Activated naive CD4-positive, alpha-beta T cell treated with anti-CD3 and anti-CD28 coated beads, Interleukin-2, amount 10 ng/mL, durations not matched to agents 7 days and 5 days (primary cell): ENCODE results near the gene IFI44.

Source experiments
- CTCF ChIA-PET: fragments of 350-600 bp; sonication (Branson Sonifier 250); formaldehyde crosslinking; loops from one replicate; lab custom pipeline; 2021; ENCODE audit warnings: antibody characterized with exemption; lab: Charles Lee
- DNase-seq: peaks from one replicate; pipeline ENCODE4 v3.0.0-alpha.2; 2020
- H3K27ac Mint-ChIP-seq: one replicate; pipeline ENCODE4 v1.8.0; 2021; ENCODE audit warnings: mild to moderate bottlenecking, moderate library complexity, mixed read lengths
- H3K27me3 Mint-ChIP-seq: one replicate; pipeline ENCODE4 v1.8.0; 2021; ENCODE audit warnings: mild to moderate bottlenecking, mixed read lengths
- H3K36me3 Mint-ChIP-seq: one replicate; pipeline ENCODE4 v1.8.0; 2021; ENCODE audit warnings: mixed read lengths
- H3K4me1 Mint-ChIP-seq: one replicate; pipeline ENCODE4 v1.8.0; 2021; ENCODE audit warnings: mixed read lengths
- H3K4me3 Mint-ChIP-seq: one replicate; pipeline ENCODE4 v1.8.0; 2021; ENCODE audit warnings: mild to moderate bottlenecking, moderate library complexity, mixed read lengths
- H3K9me3 Mint-ChIP-seq: one replicate; pipeline ENCODE4 v1.8.0; 2021; ENCODE audit warnings: mixed read lengths

The IFI44 gene

GRCh38 chr1:78691995-78692747 lies 42.5 kb downstream of the IFI44 start:
- no peak for DNase-seq

GRCh38 chr1:78699813-78700212 lies 50.2 kb downstream of the IFI44 start:
- H3K4me1 Mint-ChIP-seq = no peaks in the 10 kb centered on the region

More at GRCh38 chr1:78691995-78692747, 42.5 kb downstream of the IFI44 start:
- H3K4me1 Mint-ChIP-seq = no peaks in the 10 kb centered on the region
- no peaks in the 10 kb centered on the region for H3K36me3 Mint-ChIP-seq
- no peaks in the 10 kb centered on the region for H3K9me3 Mint-ChIP-seq
- CTCF ChIA-PET = no interaction called here
- H3K4me3 Mint-ChIP-seq = no peak overlapping the region
- H3K27me3 Mint-ChIP-seq = peaks cover 9% of the 10 kb centered on the region
- H3K27ac Mint-ChIP-seq = no peak overlapping the region

GRCh38 chr1:78702426-78702825 lies 52.8 kb downstream of the IFI44 start:
- Mint-ChIP-seq H3K9me3 (peaks cover 9% of the 10 kb centered on the region), H3K36me3 (no peaks in the 10 kb centered on the region), H3K27ac (no peak overlapping the region), H3K4me3 (no peak overlapping the region), H3K4me1 (no peaks in the 10 kb centered on the region), H3K27me3 (peaks cover 16% of the 10 kb centered on the region)
- no peak for DNase-seq
- CTCF ChIA-PET = no interaction called here

More at GRCh38 chr1:78699813-78700212, 50.2 kb downstream of the IFI44 start:
- no peak overlapping the region for H3K27ac Mint-ChIP-seq
- H3K9me3 Mint-ChIP-seq = peaks cover 9% of the 10 kb centered on the region
- DNase-seq = no peak
- no peaks in the 10 kb centered on the region for H3K36me3 Mint-ChIP-seq
- peaks cover 10% of the 10 kb centered on the region for H3K27me3 Mint-ChIP-seq
- H3K4me3 Mint-ChIP-seq = no peak overlapping the region
- CTCF ChIA-PET = interaction anchor here (0.6 kb wide), 1 partner anchor 141 kb away, joined by 3 read pairs; no protein-coding TSS in a partner anchor

- Mint-ChIP-seq H3K9me3 (peaks cover 9% of the 10 kb centered on the region), H3K27me3 (peaks cover 16% of the 10 kb centered on the region), H3K36me3 (no peaks in the 10 kb centered on the region), H3K4me1 (no peaks in the 10 kb centered on the region), H3K4me3 (no peak overlapping the region), H3K27ac (no peak overlapping the region)
- CTCF ChIA-PET = no interaction called here
- no peak for DNase-seq
Measured at GRCh38 chr1:78703806-78704205, 54.2 kb downstream of the IFI44 start.

- Mint-ChIP-seq H3K9me3 (no peaks in the 10 kb centered on the region), H3K4me3 (no peak overlapping the region), H3K4me1 (no peaks in the 10 kb centered on the region), H3K36me3 (no peaks in the 10 kb centered on the region), H3K27ac (no peak overlapping the region), H3K27me3 (peaks cover 3% of the 10 kb centered on the region)
- DNase-seq = no peak
- CTCF ChIA-PET = no interaction called here
Measured at GRCh38 chr1:78712467-78713051, 62.9 kb downstream of the IFI44 start.

GRCh38 chr1:78713297-78713696 lies 63.7 kb downstream of the IFI44 start:
- DNase-seq = no peak
- no peak overlapping the region for H3K27ac Mint-ChIP-seq
- no peaks in the 10 kb centered on the region for H3K4me1 Mint-ChIP-seq
- H3K36me3 Mint-ChIP-seq = no peaks in the 10 kb centered on the region
- H3K9me3 Mint-ChIP-seq = no peaks in the 10 kb centered on the region
- H3K27me3 Mint-ChIP-seq = peaks cover 3% of the 10 kb centered on the region
- CTCF ChIA-PET = no interaction called here
- no peak overlapping the region for H3K4me3 Mint-ChIP-seq
